GM12892 (cell line): ENCODE data around the gene LRRC45.

Experiments
- POLR2A ChIP-seq: IDR thresholded peaks from 2 replicates; pipeline ENCODE4 v1.6.1; 2011; ENCODE audit warnings: low read depth, low read length, control low read depth
- POLR2AphosphoS5 ChIP-seq: IDR thresholded peaks from 2 replicates; pipeline ENCODE4 v1.6.1; 2011; ENCODE audit warnings: low read depth, low read length, control low read depth
- TAF1 ChIP-seq: IDR thresholded peaks from 2 replicates; pipeline ENCODE4 v1.6.1; 2011; ENCODE audit warnings: low read depth, mild to moderate bottlenecking, control low read depth, low read length, borderline replicate concordance

GRCh38 chr17:81996232-81996756, 26.8 kb upstream of the LRRC45 start:
- TF ChIP-seq POLR2AphosphoS5 (no peak), POLR2A (no peak), TAF1 (no peak)
